Endothelial cell of umbilical vein (primary cell): Measurements from ENCODE around the gene GIMAP1. TPM values are rescaled to one million over a fixed set of nuclear protein-coding genes. Genes with fewer than 3 reads are reported as not detected.
A peak's percentile ranks its signal among the peaks of the same experiment; 100 is the strongest.

Source experiments
- BruUV-seq: library from RNA; stranded (reverse); fragments of 400-500 nt; replicated peaks from 2 replicates; lab custom pipeline; 2021; lab: Mats Ljungman, UMichigan
- CTCF ChIA-PET: fragments of 300-600, 350-600 bp; sonication (Branson Sonifier 250); formaldehyde crosslinking; loops from one replicate; lab custom pipeline; 2021; ENCODE audit warnings: antibody characterized with exemption, inconsistent platforms; lab: Charles Lee
- POLR2A ChIA-PET: fragments of 300-600, 350-600 bp; sonication (Branson Sonifier 250); formaldehyde crosslinking; loops from one replicate; lab custom pipeline; 2021; ENCODE audit warnings: antibody characterized with exemption, inconsistent platforms; lab: Charles Lee
- DNase-seq: peaks from one replicate; pipeline ENCODE4 v3.0.0-alpha.2; 2011; ENCODE audit warnings: low read depth, low spot score
- FAIRE-seq: peaks from 2 replicates; lab custom pipeline; 2011; peaks lifted over from hg19 to GRCh38; lab: Jason Lieb, UNC
- H2AFZ ChIP-seq: 2 replicates; pipeline ENCODE4 v1.6.0; 2012; ENCODE audit warnings: low read depth, low read length, control low read depth, inconsistent platforms
- H3K27ac ChIP-seq: 2 replicates; pipeline ENCODE4 v1.5.1; 2011; ENCODE audit warnings: low read depth, mild to moderate bottlenecking, control low read depth, low read length, moderate library complexity; ENCODE audit not compliant: insufficient read depth
- H3K27me3 ChIP-seq, 2 experiments: 2 replicates each; pipeline versions ENCODE4 v1.6.0 to v1.6.1; 2011; ENCODE audit warnings: low read length in 2 of 2, mixed read lengths in 1 of 2; ENCODE audit not compliant: control insufficient read depth in 2 of 2, insufficient read depth in 2 of 2
- H3K36me3 ChIP-seq, 2 experiments: 2 replicates in 1 of 2; 3 replicates in 1 of 2; pipeline ENCODE4 v1.5.1; 2011; ENCODE audit warnings: low read length in 2 of 2, mild to moderate bottlenecking in 1 of 2, moderate library complexity in 1 of 2; ENCODE audit not compliant: control insufficient read depth in 2 of 2, insufficient read depth in 2 of 2; ENCODE audit errors: extremely low read depth in 1 of 2
- H3K4me1 ChIP-seq: 3 replicates; pipeline ENCODE4 v1.5.1; 2011; ENCODE audit warnings: mild to moderate bottlenecking, low read length; ENCODE audit not compliant: control insufficient read depth, insufficient read depth; ENCODE audit errors: extremely low read depth
- H3K4me2 ChIP-seq: 2 replicates; pipeline ENCODE4 v1.6.1; 2011; ENCODE audit warnings: low read length, control low read depth, mixed read lengths; ENCODE audit not compliant: insufficient read depth
- H3K4me3 ChIP-seq, 3 experiments: fragments of 200-600 bp in 1 of 3; sonication (generic), shearing (Covaris generic) in 1 of 3; replicated peaks in 1 of 3; 2 replicates each; pipeline ENCODE4 v1.5.1; 2011 to 2016; ENCODE audit warnings: control low read depth in 3 of 3, low read length in 3 of 3, mild to moderate bottlenecking in 2 of 3, inconsistent platforms in 1 of 3, low read depth in 1 of 3, moderate library complexity in 1 of 3; ENCODE audit not compliant: insufficient read depth in 1 of 3
- H3K79me2 ChIP-seq: 2 replicates; pipeline ENCODE4 v1.6.0; 2012; ENCODE audit warnings: low read length, inconsistent platforms; ENCODE audit not compliant: control insufficient read depth, insufficient read depth
- H3K9ac ChIP-seq: replicated peaks from 2 replicates; pipeline ENCODE3; 2011; ENCODE audit warnings: low read length, control low read depth; ENCODE audit not compliant: insufficient read depth; ENCODE audit errors: extremely low read depth
- H3K9me1 ChIP-seq: replicated peaks from 3 replicates; pipeline ENCODE4 v1.6.0; 2011; ENCODE audit warnings: mild to moderate bottlenecking, low read length; ENCODE audit not compliant: control insufficient read depth, insufficient read depth; ENCODE audit errors: extremely low read depth
- H3K9me3 ChIP-seq: replicated peaks from 2 replicates; pipeline ENCODE4 v1.5.1; 2012; ENCODE audit warnings: low read length, inconsistent platforms; ENCODE audit not compliant: control insufficient read depth, insufficient read depth
- H4K20me1 ChIP-seq: replicated peaks from 2 replicates; pipeline ENCODE3; 2011; ENCODE audit warnings: mild to moderate bottlenecking, low read length; ENCODE audit not compliant: control insufficient read depth, insufficient read depth; ENCODE audit errors: extremely low read depth
- EZH2 ChIP-seq: IDR thresholded peaks from 2 replicates; pipeline ENCODE4 v1.6.1; 2012; ENCODE audit warnings: borderline replicate concordance, low read depth, mild to moderate bottlenecking, moderate library complexity, low read length, inconsistent platforms; ENCODE audit not compliant: severe bottlenecking
- FOS ChIP-seq: IDR thresholded peaks from 2 replicates; pipeline ENCODE4 v1.6.1; 2011; ENCODE audit warnings: mild to moderate bottlenecking, low read length, moderate library complexity, borderline replicate concordance; ENCODE audit not compliant: insufficient read depth
- GATA2 ChIP-seq: IDR thresholded peaks from 2 replicates; pipeline ENCODE4 v1.7.0; 2011; ENCODE audit warnings: low read depth, mild to moderate bottlenecking, moderate library complexity, mixed read lengths, low read length; ENCODE audit not compliant: insufficient read length, insufficient read depth
- JUN ChIP-seq: IDR thresholded peaks from 2 replicates; pipeline ENCODE4 v1.6.1; 2011; ENCODE audit warnings: borderline replicate concordance, low read depth; ENCODE audit not compliant: insufficient read length, insufficient read depth
- MYC ChIP-seq: IDR thresholded peaks from one replicate; pipeline ENCODE4 v1.6.1; 2011; ENCODE audit warnings: mild to moderate bottlenecking, low read depth, low read length
- POLR2A ChIP-seq: IDR thresholded peaks from 2 replicates; pipeline ENCODE4 v1.6.1; 2012; ENCODE audit warnings: low read depth, mild to moderate bottlenecking, control low read depth, low read length
- POLR2AphosphoS5 ChIP-seq: IDR thresholded peaks from 2 replicates; pipeline ENCODE4 v1.6.1; 2012; ENCODE audit warnings: low read depth, mild to moderate bottlenecking, control low read depth, low read length, moderate library complexity; ENCODE audit not compliant: insufficient read depth
- dilution Hi-C: fragments of 300-500 bp; cut with MboI; formaldehyde crosslinking; loops from one replicate; pipeline ENCODE4 v1.15.0; 2019; ENCODE audit warnings: low sequenced_read_pairs; ENCODE audit not compliant: extremely low pct_ligation_motif_present
- intact Hi-C: fragments of 100-400 bp; cut with micrococcal nuclease; formaldehyde crosslinking; loops from one replicate; pipeline ENCODE4 v1.10.0; 2022
- polyA plus RNA-seq, 4 experiments: library from polyadenylated mRNA; depleted of rRNA in 3 of 4; stranded (reverse) in 3 of 4; unstranded in 1 of 4; fragments of >200 nt; gene quantifications; 2 replicates each; pipeline versions ENCODE4 v1.2.1 to v1.2.3, GENCODE V29; 2011 to 2012; ENCODE audit warnings: missing spikeins in 1 of 4
- total RNA-seq: library from RNA; stranded (reverse); gene quantifications from 2 replicates; pipeline ENCODE4 v1.2.3, GENCODE V29; 2021
- TF ChIP-seq, protein P1 (sequence below), 2 donors: IDR thresholded peaks; 1 replicate in 1 of 2; 2 replicates in 1 of 2; pipeline ENCODE4 v1.5.1; 2011; ENCODE audit warnings: low read length in 2 of 2, mild to moderate bottlenecking in 2 of 2, moderate library complexity in 2 of 2, control low read depth in 1 of 2, inconsistent platforms in 1 of 2, low read depth in 1 of 2; ENCODE audit not compliant: insufficient read depth in 1 of 2; ENCODE audit errors: extremely low read depth in 1 of 2
- TF ChIP-seq, protein P2 (sequence below): IDR thresholded peaks from 2 replicates; pipeline ENCODE4 v1.6.1; 2011; ENCODE audit not compliant: insufficient read depth, insufficient read length

The GIMAP1 gene
- total and polyA plus RNA-seq, 2 donors (not counting 3 experiments of a cell fraction or from before 2014, with no cell fraction given), result 10.0 to 11.9 TPM

DNA sequence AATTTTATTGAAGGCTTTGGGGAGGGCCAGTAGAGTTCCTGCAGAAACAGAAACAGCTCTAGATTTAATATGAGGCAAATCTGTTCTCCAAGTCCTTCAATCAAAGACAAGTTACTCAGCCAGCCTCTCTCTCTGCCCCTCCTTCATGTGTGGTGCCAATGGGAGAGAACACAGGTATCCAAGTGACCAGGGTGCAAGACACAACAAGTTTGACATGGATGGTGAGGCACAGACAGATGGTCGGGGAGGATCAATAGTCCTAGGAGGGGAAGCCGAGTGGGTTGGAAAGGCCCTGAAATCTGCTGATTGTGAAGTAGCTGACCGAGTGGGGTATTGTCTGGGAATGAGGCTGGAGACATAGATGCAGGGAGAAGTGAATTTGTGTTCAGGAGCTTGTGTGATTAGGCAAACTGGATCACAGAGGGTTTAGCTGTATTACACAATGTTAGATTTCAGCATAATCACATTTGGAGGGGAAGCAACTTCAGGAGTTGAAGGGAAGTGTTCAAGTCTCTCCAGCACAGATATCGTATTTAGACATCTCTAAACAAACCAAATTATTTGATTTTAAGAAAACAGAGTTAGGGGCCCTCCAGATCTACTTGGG is 1.5 kb downstream of the GIMAP1 start:
- peak overlapping the region; percentile 75 for H2AFZ ChIP-seq
- POLR2A ChIA-PET, result interaction anchor here (1.2 kb wide), 1 partner anchor 131 kb away, joined by 3 read pairs; no protein-coding TSS in a partner anchor
- TF ChIP-seq POLR2A, result no peak
- TF ChIP-seq, protein P1, sequence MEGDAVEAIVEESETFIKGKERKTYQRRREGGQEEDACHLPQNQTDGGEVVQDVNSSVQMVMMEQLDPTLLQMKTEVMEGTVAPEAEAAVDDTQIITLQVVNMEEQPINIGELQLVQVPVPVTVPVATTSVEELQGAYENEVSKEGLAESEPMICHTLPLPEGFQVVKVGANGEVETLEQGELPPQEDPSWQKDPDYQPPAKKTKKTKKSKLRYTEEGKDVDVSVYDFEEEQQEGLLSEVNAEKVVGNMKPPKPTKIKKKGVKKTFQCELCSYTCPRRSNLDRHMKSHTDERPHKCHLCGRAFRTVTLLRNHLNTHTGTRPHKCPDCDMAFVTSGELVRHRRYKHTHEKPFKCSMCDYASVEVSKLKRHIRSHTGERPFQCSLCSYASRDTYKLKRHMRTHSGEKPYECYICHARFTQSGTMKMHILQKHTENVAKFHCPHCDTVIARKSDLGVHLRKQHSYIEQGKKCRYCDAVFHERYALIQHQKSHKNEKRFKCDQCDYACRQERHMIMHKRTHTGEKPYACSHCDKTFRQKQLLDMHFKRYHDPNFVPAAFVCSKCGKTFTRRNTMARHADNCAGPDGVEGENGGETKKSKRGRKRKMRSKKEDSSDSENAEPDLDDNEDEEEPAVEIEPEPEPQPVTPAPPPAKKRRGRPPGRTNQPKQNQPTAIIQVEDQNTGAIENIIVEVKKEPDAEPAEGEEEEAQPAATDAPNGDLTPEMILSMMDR (IDR thresholded peaks at IDR 0.05; ENCODE audit: extremely low read depth in 1 of 2, insufficient read depth in 1 of 2, low read depth in 1 of 2, low read length in 2 of 2), result no peak
- no peak for TF ChIP-seq POLR2AphosphoS5
- TF ChIP-seq JUN, result no peak
- no peak for TF ChIP-seq GATA2
- TF ChIP-seq, protein P2, sequence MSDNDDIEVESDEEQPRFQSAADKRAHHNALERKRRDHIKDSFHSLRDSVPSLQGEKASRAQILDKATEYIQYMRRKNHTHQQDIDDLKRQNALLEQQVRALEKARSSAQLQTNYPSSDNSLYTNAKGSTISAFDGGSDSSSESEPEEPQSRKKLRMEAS, result no peak
- TF ChIP-seq MYC, result no peak
- no peak for TF ChIP-seq EZH2
- no peak for TF ChIP-seq FOS
- DNase-seq, result peak; percentile 52
- peaks cover 21% of the 10 kb centered on the region for H3K4me1 ChIP-seq
- H3K27ac ChIP-seq, result no peak overlapping the region
- H3K9me1 ChIP-seq, result no peaks in the 10 kb centered on the region
- H3K4me3 ChIP-seq, result peak overlapping the region; percentile 61 to 84 (median 78)
- CTCF ChIA-PET, result interaction anchor here (0.6 to 3.3 kb wide), 6 partner anchors 10 to 269 kb away, joined by 3 to 19 read pairs (median 4); partner anchors contain the start of gene GIMAP2
- H3K79me2 ChIP-seq, result peaks cover 18% of the 10 kb centered on the region
- no TSS peak for BruUV-seq
- H3K36me3 ChIP-seq, result peaks cover 8 to 23% of the 10 kb centered on the region in 2 experiments
- intact Hi-C loops (loop anchor here (1.0 to 2.0 kb wide), 3 partner anchors 41 to 267 kb away; partner anchors contain the start of gene GIMAP7), dilution Hi-C loops (no loop called here)
- H3K27me3 ChIP-seq, result no peaks in the 10 kb centered on the region
- no peaks in the 10 kb centered on the region for H4K20me1 ChIP-seq
- H3K4me2 ChIP-seq, result peak overlapping the region; percentile 97
- FAIRE-seq, result peak; percentile 24
- no peaks in the 10 kb centered on the region for H3K9me3 ChIP-seq
- peak overlapping the region; percentile 45 for H3K9ac ChIP-seq
